Activated gamma-delta T cell treated with anti-CD3 and anti-CD28 coated beads, Interleukin-2, amount 50 U/mL, for 16 hours (primary cell): ENCODE data around the gene AP1S3.
A peak's percentile ranks its signal among the peaks of the same experiment; 100 is the strongest.
"Not testable (repeated sequence)": the region's sequence is repeated elsewhere in the genome, so short reads cannot be mapped to it uniquely, and the experiment has no call there.

Experiments used
- DNase-seq: peaks from one replicate; pipeline ENCODE4 v3.0.0-alpha.2; 2020; ENCODE audit warnings: low read depth

Gene AP1S3

GRCh38 chr2:223837287-223838061 lies at the start of gene AP1S3:
AP1S3 (minus strand) TSS chr2:223837582; CDS start chr2:223837450, 132 bp downstream.
- DNase-seq, result peak; percentile 47

- DNase-seq, result no peak
These were observed 49.7 kb upstream of the AP1S3 start for GRCh38 chr2:223887127-223887526.

- no peak for DNase-seq
These were observed 49.3 kb upstream of the AP1S3 start for GRCh38 chr2:223886726-223887125.

GRCh38 chr2:223884399-223884798 lies 47.0 kb upstream of the AP1S3 start:
- no peak for DNase-seq

- DNase-seq, result no peak
These were observed 45.3 kb upstream of the AP1S3 start for GRCh38 chr2:223882715-223883114.

- DNase-seq, result no peak
These were observed 43.4 kb upstream of the AP1S3 start for GRCh38 chr2:223880796-223881195.

- DNase-seq, result no peak
These were observed 40.5 kb upstream of the AP1S3 start for GRCh38 chr2:223877721-223878410.

GRCh38 chr2:223873672-223874071 lies 36.3 kb upstream of the AP1S3 start:
- no peak for DNase-seq

GRCh38 chr2:223872772-223873171 lies 35.4 kb upstream of the AP1S3 start:
- not testable (repeated sequence) for DNase-seq

GRCh38 chr2:223871661-223872060 lies 34.3 kb upstream of the AP1S3 start:
- DNase-seq, result not testable (repeated sequence)

- no peak for DNase-seq
These were observed 33.6 kb upstream of the AP1S3 start for GRCh38 chr2:223870840-223871611.

GRCh38 chr2:223868005-223868404 lies 30.6 kb upstream of the AP1S3 start:
- no peak for DNase-seq

GRCh38 chr2:223865907-223866508 lies 28.6 kb upstream of the AP1S3 start:
- DNase-seq, result no peak

GRCh38 chr2:223865124-223865523 lies 27.7 kb upstream of the AP1S3 start:
- no peak for DNase-seq

GRCh38 chr2:223863491-223863890 lies 26.1 kb upstream of the AP1S3 start:
- no peak for DNase-seq

GRCh38 chr2:223860809-223861738 lies 23.7 kb upstream of the AP1S3 start:
- no peak for DNase-seq

GRCh38 chr2:223859070-223859469 lies 21.7 kb upstream of the AP1S3 start:
- DNase-seq, result no peak

GRCh38 chr2:223856584-223856983 lies 19.2 kb upstream of the AP1S3 start:
- DNase-seq, result no peak

- DNase-seq, result no peak
These were observed 18.6 kb upstream of the AP1S3 start for GRCh38 chr2:223856021-223856420.

- DNase-seq, result no peak
These were observed 18.0 kb upstream of the AP1S3 start for GRCh38 chr2:223855426-223855825.

- DNase-seq, result no peak
These were observed 17.4 kb upstream of the AP1S3 start for GRCh38 chr2:223854741-223855140.
